Activated naive CD4-positive, alpha-beta T cell treated with anti-CD3 and anti-CD28 coated beads, Interleukin-2, amount 50 U/mL, for 24 hours (primary cell): ENCODE data around the gene CAPN15.

ENCODE experiments used
- H3K27ac Mint-ChIP-seq: one replicate; pipeline ENCODE4 v1.8.0; 2021; ENCODE audit warnings: mild to moderate bottlenecking, mixed read lengths
- H3K27me3 Mint-ChIP-seq: one replicate; pipeline ENCODE4 v1.8.0; 2021; ENCODE audit warnings: mixed read lengths
- H3K36me3 Mint-ChIP-seq: one replicate; pipeline ENCODE4 v1.8.0; 2021; ENCODE audit warnings: mixed read lengths
- H3K4me1 Mint-ChIP-seq: one replicate; pipeline ENCODE4 v1.8.0; 2021; ENCODE audit warnings: mixed read lengths
- H3K4me3 Mint-ChIP-seq: one replicate; pipeline ENCODE4 v1.8.0; 2021; ENCODE audit warnings: mild to moderate bottlenecking, mixed read lengths
- H3K9me3 Mint-ChIP-seq: one replicate; pipeline ENCODE4 v1.8.0; 2021; ENCODE audit warnings: mixed read lengths

CAPN15 gene

GRCh38 chr16:546909-547770 is 19.6 kb downstream of the CAPN15 start:
- Mint-ChIP-seq H3K36me3 (no peaks in the 10 kb centered on the region), H3K9me3 (no peaks in the 10 kb centered on the region), H3K4me1 (no peaks in the 10 kb centered on the region), H3K27ac (no peak overlapping the region), H3K4me3 (no peak overlapping the region), H3K27me3 (no peaks in the 10 kb centered on the region)

GRCh38 chr16:548586-548985 is 21.1 kb downstream of the CAPN15 start:
- H3K9me3 Mint-ChIP-seq: no peaks in the 10 kb centered on the region
- no peak overlapping the region for H3K4me3 Mint-ChIP-seq
- no peaks in the 10 kb centered on the region for H3K36me3 Mint-ChIP-seq
- no peaks in the 10 kb centered on the region for H3K4me1 Mint-ChIP-seq
- no peak overlapping the region for H3K27ac Mint-ChIP-seq
- no peaks in the 10 kb centered on the region for H3K27me3 Mint-ChIP-seq

GRCh38 chr16:549544-550263 is 22.2 kb downstream of the CAPN15 start:
- H3K36me3 Mint-ChIP-seq: no peaks in the 10 kb centered on the region
- H3K27me3 Mint-ChIP-seq: no peaks in the 10 kb centered on the region
- no peaks in the 10 kb centered on the region for H3K9me3 Mint-ChIP-seq
- H3K27ac Mint-ChIP-seq: no peak overlapping the region
- no peak overlapping the region for H3K4me3 Mint-ChIP-seq
- no peaks in the 10 kb centered on the region for H3K4me1 Mint-ChIP-seq

GRCh38 chr16:551210-551609 is 23.7 kb downstream of the CAPN15 start:
- Mint-ChIP-seq H3K9me3 (no peaks in the 10 kb centered on the region), H3K27me3 (no peaks in the 10 kb centered on the region), H3K4me3 (no peak overlapping the region), H3K27ac (no peak overlapping the region), H3K4me1 (no peaks in the 10 kb centered on the region), H3K36me3 (no peaks in the 10 kb centered on the region)

GRCh38 chr16:552171-552570 is 24.7 kb downstream of the CAPN15 start:
- H3K4me1 Mint-ChIP-seq: no peaks in the 10 kb centered on the region
- no peaks in the 10 kb centered on the region for H3K36me3 Mint-ChIP-seq
- H3K4me3 Mint-ChIP-seq: no peak overlapping the region
- H3K9me3 Mint-ChIP-seq: no peaks in the 10 kb centered on the region
- no peak overlapping the region for H3K27ac Mint-ChIP-seq
- no peaks in the 10 kb centered on the region for H3K27me3 Mint-ChIP-seq

- no peaks in the 10 kb centered on the region for H3K36me3 Mint-ChIP-seq
- no peak overlapping the region for H3K4me3 Mint-ChIP-seq
- no peaks in the 10 kb centered on the region for H3K4me1 Mint-ChIP-seq
- H3K27me3 Mint-ChIP-seq: peaks cover 4% of the 10 kb centered on the region
- no peaks in the 10 kb centered on the region for H3K9me3 Mint-ChIP-seq
- H3K27ac Mint-ChIP-seq: no peak overlapping the region
These were observed 26.2 kb downstream of the CAPN15 start for GRCh38 chr16:553601-554296.

- Mint-ChIP-seq H3K9me3 (no peaks in the 10 kb centered on the region), H3K4me3 (no peak overlapping the region), H3K36me3 (no peaks in the 10 kb centered on the region), H3K27ac (no peak overlapping the region), H3K4me1 (no peaks in the 10 kb centered on the region), H3K27me3 (peaks cover 4% of the 10 kb centered on the region)
These were observed 26.7 kb downstream of the CAPN15 start for GRCh38 chr16:554297-554621.

GRCh38 chr16:554640-555365 is 27.3 kb downstream of the CAPN15 start:
- Mint-ChIP-seq H3K4me3 (no peak overlapping the region), H3K9me3 (no peaks in the 10 kb centered on the region), H3K4me1 (no peaks in the 10 kb centered on the region), H3K36me3 (no peaks in the 10 kb centered on the region), H3K27ac (no peak overlapping the region), H3K27me3 (peaks cover 4% of the 10 kb centered on the region)

- Mint-ChIP-seq H3K4me1 (no peaks in the 10 kb centered on the region), H3K27ac (no peak overlapping the region), H3K36me3 (no peaks in the 10 kb centered on the region), H3K4me3 (no peak overlapping the region), H3K27me3 (peaks cover 4% of the 10 kb centered on the region), H3K9me3 (no peaks in the 10 kb centered on the region)
These were observed 28.3 kb downstream of the CAPN15 start for GRCh38 chr16:555528-556473.

GRCh38 chr16:556474-557173 is 29.1 kb downstream of the CAPN15 start:
- Mint-ChIP-seq H3K4me3 (no peak overlapping the region), H3K27me3 (peaks cover 4% of the 10 kb centered on the region), H3K36me3 (no peaks in the 10 kb centered on the region), H3K27ac (no peak overlapping the region), H3K9me3 (no peaks in the 10 kb centered on the region), H3K4me1 (no peaks in the 10 kb centered on the region)

- Mint-ChIP-seq H3K27ac (no peak overlapping the region), H3K4me1 (no peaks in the 10 kb centered on the region), H3K36me3 (no peaks in the 10 kb centered on the region), H3K27me3 (peaks cover 4% of the 10 kb centered on the region), H3K9me3 (no peaks in the 10 kb centered on the region), H3K4me3 (no peak overlapping the region)
These were observed 30.2 kb downstream of the CAPN15 start for GRCh38 chr16:557463-558297.

GRCh38 chr16:558298-559020 is 30.9 kb downstream of the CAPN15 start:
- Mint-ChIP-seq H3K27ac (no peak overlapping the region), H3K4me1 (no peaks in the 10 kb centered on the region), H3K36me3 (no peaks in the 10 kb centered on the region), H3K9me3 (no peaks in the 10 kb centered on the region), H3K27me3 (peaks cover 4% of the 10 kb centered on the region), H3K4me3 (no peak overlapping the region)

- no peaks in the 10 kb centered on the region for H3K9me3 Mint-ChIP-seq
- no peaks in the 10 kb centered on the region for H3K4me1 Mint-ChIP-seq
- H3K27me3 Mint-ChIP-seq: peaks cover 4% of the 10 kb centered on the region
- no peaks in the 10 kb centered on the region for H3K36me3 Mint-ChIP-seq
- no peak overlapping the region for H3K27ac Mint-ChIP-seq
- H3K4me3 Mint-ChIP-seq: no peak overlapping the region
These were observed 31.5 kb downstream of the CAPN15 start for GRCh38 chr16:559021-559380.
